HL-60/S4 treated with retinoic acid at 250 ng/mL for 4 days and 3 days (cell line): ENCODE data around the gene HOXA13.

Experiments
- in situ Hi-C: fragments of 300-500 bp; cut with MboI; formaldehyde crosslinking; loops from 2 replicates; pipeline ENCODE4 v1.7.0; 2022; ENCODE audit warnings: low sequenced_read_pairs

HOXA13 gene

GRCh38 chr7:27209933-27210440, 10.1 kb upstream of the HOXA13 start:
- in situ Hi-C loops = loop anchor here (25.0 kb wide), 2 partner anchors 352 to 577 kb away; no protein-coding TSS in a partner anchor

- in situ Hi-C loops = loop anchor here (25.0 kb wide), 2 partner anchors 353 to 578 kb away; no protein-coding TSS in a partner anchor
Observed at GRCh38 chr7:27208998-27209397, 9.1 kb upstream of the HOXA13 start.

- in situ Hi-C loops = loop anchor here (25.0 kb wide), 2 partner anchors 355 to 580 kb away; no protein-coding TSS in a partner anchor
Observed at GRCh38 chr7:27207348-27207985, 7.6 kb upstream of the HOXA13 start.

- in situ Hi-C loops = loop anchor here (25.0 kb wide), 2 partner anchors 357 to 582 kb away; no protein-coding TSS in a partner anchor
Observed at GRCh38 chr7:27205325-27206280, 5.7 kb upstream of the HOXA13 start.

- in situ Hi-C loops = loop anchor here (25.0 kb wide), 2 partner anchors 357 to 582 kb away; no protein-coding TSS in a partner anchor
Observed at GRCh38 chr7:27204851-27205322, 5.0 kb upstream of the HOXA13 start.

- in situ Hi-C loops = loop anchor here (25.0 kb wide), 2 partner anchors 358 to 583 kb away; no protein-coding TSS in a partner anchor
Observed at GRCh38 chr7:27203964-27204594, 4.2 kb upstream of the HOXA13 start.

- in situ Hi-C loops = loop anchor here (25.0 kb wide), 2 partner anchors 359 to 584 kb away; no protein-coding TSS in a partner anchor
Observed at GRCh38 chr7:27203365-27203953, 3.6 kb upstream of the HOXA13 start.

GRCh38 chr7:27202862-27203134, 2.9 kb upstream of the HOXA13 start:
- in situ Hi-C loops = loop anchor here (25.0 kb wide), 2 partner anchors 360 to 585 kb away; no protein-coding TSS in a partner anchor

- in situ Hi-C loops = loop anchor here (25.0 kb wide), 2 partner anchors 360 to 585 kb away; no protein-coding TSS in a partner anchor
Observed at GRCh38 chr7:27202018-27202861, 2.3 kb upstream of the HOXA13 start.

- in situ Hi-C loops = loop anchor here (25.0 kb wide), 2 partner anchors 361 to 586 kb away; no protein-coding TSS in a partner anchor
Observed at GRCh38 chr7:27201580-27202017, 1.7 kb upstream of the HOXA13 start.

GRCh38 chr7:27200761-27201579, 1.1 kb upstream of the HOXA13 start:
- in situ Hi-C loops = loop anchor here (25.0 kb wide), 2 partner anchors 361 to 586 kb away; no protein-coding TSS in a partner anchor

- in situ Hi-C loops = loop anchor here (25.0 kb wide), 1 partner anchor 1312 kb away; no protein-coding TSS in a partner anchor
Observed at GRCh38 chr7:27198871-27199801, 755 bp downstream of the HOXA13 start.

- in situ Hi-C loops = loop anchor here (25.0 kb wide), 1 partner anchor 1311 kb away; no protein-coding TSS in a partner anchor
Observed at GRCh38 chr7:27198138-27198841, 1.6 kb downstream of the HOXA13 start.

GRCh38 chr7:27197137-27198042, 2.5 kb downstream of the HOXA13 start:
- in situ Hi-C loops = loop anchor here (25.0 kb wide), 1 partner anchor 1310 kb away; no protein-coding TSS in a partner anchor

GRCh38 chr7:27196287-27196767, 3.6 kb downstream of the HOXA13 start:
- in situ Hi-C loops = loop anchor here (25.0 kb wide), 1 partner anchor 1309 kb away; no protein-coding TSS in a partner anchor
